ENCODE data around the gene KCNQ2.

DNA sequence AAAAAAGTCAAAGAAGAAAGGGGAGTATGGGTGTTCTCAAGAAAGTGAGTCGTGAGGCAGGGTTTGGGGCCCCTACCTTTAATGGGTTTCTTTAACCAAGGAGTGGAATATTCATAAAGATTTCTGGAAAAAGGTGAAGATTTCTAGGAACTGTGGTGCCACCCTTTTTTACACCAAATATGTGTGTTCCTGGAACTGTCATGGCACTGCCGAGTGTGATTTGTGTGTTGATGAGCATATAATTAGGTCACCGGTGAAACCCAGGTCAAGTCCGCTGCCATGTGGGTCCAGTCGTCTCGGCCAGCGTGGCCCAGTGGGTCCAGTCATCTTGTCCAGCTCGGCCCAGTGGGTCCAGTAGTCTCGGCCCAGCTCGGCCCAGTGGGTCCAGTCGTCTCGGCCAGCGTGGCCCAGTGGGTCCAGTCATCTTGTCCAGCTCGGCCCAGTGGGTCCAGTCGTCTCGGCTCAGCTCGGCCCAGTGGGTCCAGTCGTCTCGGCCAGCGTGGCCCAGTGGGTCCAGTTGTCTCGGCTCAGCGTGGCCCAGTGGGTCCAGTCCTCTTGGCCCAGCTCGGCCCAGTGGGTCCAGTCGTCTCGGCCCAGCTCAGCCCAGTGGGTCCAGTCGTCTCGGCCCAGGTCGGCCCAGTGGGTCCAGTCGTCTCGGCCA lies 34.8 kb upstream of the KCNQ2 start:
- TF ChIP-seq ZNF274 (IDR thresholded peaks at IDR 0.05; ENCODE audit: low read depth, low read length) (no peak), YY1 (IDR thresholded peaks at IDR 0.05; ENCODE audit: insufficient read depth, insufficient read length) (no peak), SUZ12 (IDR thresholded peaks at IDR 0.05; ENCODE audit: extremely low read depth, insufficient read depth, insufficient read length) (no peak)

All from NT2/D1 (cell line).